Type B pancreatic cell (in vitro differentiated cells): ENCODE results near the gene ZFPL1. TPM values are rescaled to one million over a fixed set of nuclear protein-coding genes. Genes with fewer than 3 reads are reported as not detected.

ENCODE experiments used
- DNase-seq: peaks from one replicate; pipeline ENCODE4 v3.0.0; 2021; ENCODE audit warnings: mixed read lengths; ENCODE audit not compliant: unreplicated experiment; ENCODE audit errors: extremely low spot score
- H3K27ac Mint-ChIP-seq: 2 replicates; pipeline ENCODE4 v1.8.0; 2021; ENCODE audit warnings: mild to moderate bottlenecking, mixed read lengths
- H3K27me3 Mint-ChIP-seq: 2 replicates; pipeline ENCODE4 v1.8.0; 2021; ENCODE audit warnings: mixed read lengths
- H3K36me3 Mint-ChIP-seq: 2 replicates; pipeline ENCODE4 v1.8.0; 2021; ENCODE audit warnings: mixed read lengths
- H3K4me1 Mint-ChIP-seq: one replicate; pipeline ENCODE4 v1.8.0; 2021; ENCODE audit warnings: mixed read lengths; ENCODE audit not compliant: unreplicated experiment
- H3K4me3 Mint-ChIP-seq: 2 replicates; pipeline ENCODE4 v1.8.0; 2021; ENCODE audit warnings: mild to moderate bottlenecking, mixed read lengths
- H3K9me3 Mint-ChIP-seq: 2 replicates; pipeline ENCODE4 v1.8.0; 2021; ENCODE audit warnings: mixed read lengths
- CTCF ChIP-seq: fragments of 200-600 bp; sonication (generic); conservative IDR thresholded peaks from 2 replicates; pipeline ENCODE4 v1.5.0; 2021; ENCODE audit warnings: antibody characterized with exemption, mild to moderate bottlenecking
- total RNA-seq: library from RNA; stranded (reverse); gene quantifications from 2 replicates; pipeline ENCODE4 v1.2.1, GENCODE V29; 2021; ENCODE audit warnings: low replicate concordance

Gene ZFPL1
- total RNA-seq, 1 donor from 2014 or later = 35.9 TPM

- H3K27me3 Mint-ChIP-seq = no peaks in the 10 kb centered on the region
- peak within 1 kb of the TSS; percentile 93 for H3K4me3 Mint-ChIP-seq
- peak within 1 kb of the TSS; percentile 93 for H3K27ac Mint-ChIP-seq
- no peaks in the 10 kb centered on the region for H3K9me3 Mint-ChIP-seq
- DNase-seq = peak; percentile 92
- H3K4me1 Mint-ChIP-seq = peaks cover 4% of the 10 kb centered on the region
- H3K36me3 Mint-ChIP-seq = peaks cover 3% of the 10 kb centered on the region
- TF ChIP-seq CTCF = peak; percentile 15
Observed at GRCh38 chr11:65040847-65041622, 43.0 kb upstream of the ZFPL1 start, which contains the start of gene SAC3D1. Gene SAC3D1, plus strand, starts transcription at chr11:65041210. Its CDS starts 83 bp downstream, at chr11:65041293.

GRCh38 chr11:65042891-65043290 lies 41.1 kb upstream of the ZFPL1 start:
- H3K27ac Mint-ChIP-seq = no peak overlapping the region
- peaks cover 4% of the 10 kb centered on the region for H3K27me3 Mint-ChIP-seq

GRCh38 chr11:65043881-65044501 lies 40.0 kb upstream of the ZFPL1 start:
- Mint-ChIP-seq H3K36me3 (peaks cover 6% of the 10 kb centered on the region), H3K4me3 (no peak overlapping the region), H3K27me3 (peaks cover 4% of the 10 kb centered on the region), H3K4me1 (peaks cover 4% of the 10 kb centered on the region), H3K9me3 (no peaks in the 10 kb centered on the region), H3K27ac (peak overlapping the region; percentile 41)
- no peak for TF ChIP-seq CTCF
- no peak for DNase-seq

More at GRCh38 chr11:65042891-65043290, 41.1 kb upstream of the ZFPL1 start:
- Mint-ChIP-seq H3K9me3 (no peaks in the 10 kb centered on the region), H3K4me1 (peaks cover 4% of the 10 kb centered on the region), H3K4me3 (peak overlapping the region; percentile 92), H3K36me3 (peaks cover 6% of the 10 kb centered on the region)
- no peak for DNase-seq
- TF ChIP-seq CTCF = no peak

GRCh38 chr11:65045061-65045460 lies 39.0 kb upstream of the ZFPL1 start:
- DNase-seq = no peak
- H3K27me3 Mint-ChIP-seq = peaks cover 4% of the 10 kb centered on the region
- no peak overlapping the region for H3K27ac Mint-ChIP-seq
- peaks cover 6% of the 10 kb centered on the region for H3K36me3 Mint-ChIP-seq
- no peak overlapping the region for H3K4me3 Mint-ChIP-seq
- H3K4me1 Mint-ChIP-seq = peaks cover 4% of the 10 kb centered on the region
- TF ChIP-seq CTCF = no peak
- H3K9me3 Mint-ChIP-seq = no peaks in the 10 kb centered on the region

GRCh38 chr11:65045728-65046127 lies 38.3 kb upstream of the ZFPL1 start:
- Mint-ChIP-seq H3K4me3 (no peak overlapping the region), H3K27me3 (peaks cover 4% of the 10 kb centered on the region), H3K27ac (no peak overlapping the region), H3K36me3 (peaks cover 6% of the 10 kb centered on the region), H3K9me3 (no peaks in the 10 kb centered on the region), H3K4me1 (peaks cover under 1% of the 10 kb centered on the region)
- no peak for DNase-seq
- no peak for TF ChIP-seq CTCF
